NCI-H2227 (cell line): Measurements from ENCODE around the gene KLHDC2.
"Not testable (repeated sequence)": the region's sequence is repeated elsewhere in the genome, so short reads cannot be mapped to it uniquely, and the experiment has no call there.

Experiments
- DNase-seq: peaks from one replicate; lab custom pipeline; 2025; ENCODE audit not compliant: unreplicated experiment; lab: John Stamatoyannopoulos, UW

The KLHDC2 gene

DNA sequence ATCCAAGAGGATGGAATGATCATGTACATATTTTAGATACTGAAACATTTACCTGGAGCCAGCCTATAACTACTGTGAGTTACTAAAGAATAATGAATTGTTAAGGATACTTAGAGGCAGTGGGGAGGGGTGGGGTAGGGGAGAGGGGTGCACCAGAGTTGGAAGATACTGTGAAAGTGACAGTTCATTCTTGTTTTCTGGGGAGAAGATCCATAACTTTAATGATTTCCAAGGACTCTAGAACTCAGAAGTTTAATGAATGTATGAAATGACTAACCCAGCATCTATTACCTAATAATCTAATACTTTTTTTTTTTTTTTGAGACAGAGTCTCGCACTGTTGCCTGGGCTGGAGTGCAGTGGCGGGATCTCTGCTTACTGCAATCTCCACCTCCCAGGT, 10.5 kb downstream of the KLHDC2 start:
- no peak for DNase-seq

DNA sequence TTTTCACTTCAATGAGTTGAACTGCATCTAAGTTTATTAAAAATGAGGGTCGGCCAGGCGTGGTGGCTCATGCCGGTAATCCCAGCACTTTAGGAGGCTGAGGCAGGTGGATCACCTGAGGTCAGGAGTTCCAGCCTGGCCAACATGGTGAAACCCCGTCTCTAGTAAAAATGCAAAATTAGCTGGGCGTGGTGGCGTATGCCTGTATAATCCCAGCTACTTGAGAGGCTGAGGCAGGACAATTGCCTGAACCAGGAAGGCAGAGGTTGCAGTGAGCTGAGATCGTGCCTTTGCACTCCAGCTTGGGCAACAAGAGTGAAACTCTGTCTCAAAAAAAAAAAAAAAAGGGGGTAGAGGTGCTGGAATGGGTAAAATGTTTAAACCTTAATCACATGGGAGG, 13.1 kb downstream of the KLHDC2 start:
- DNase-seq = not testable (repeated sequence)

DNA sequence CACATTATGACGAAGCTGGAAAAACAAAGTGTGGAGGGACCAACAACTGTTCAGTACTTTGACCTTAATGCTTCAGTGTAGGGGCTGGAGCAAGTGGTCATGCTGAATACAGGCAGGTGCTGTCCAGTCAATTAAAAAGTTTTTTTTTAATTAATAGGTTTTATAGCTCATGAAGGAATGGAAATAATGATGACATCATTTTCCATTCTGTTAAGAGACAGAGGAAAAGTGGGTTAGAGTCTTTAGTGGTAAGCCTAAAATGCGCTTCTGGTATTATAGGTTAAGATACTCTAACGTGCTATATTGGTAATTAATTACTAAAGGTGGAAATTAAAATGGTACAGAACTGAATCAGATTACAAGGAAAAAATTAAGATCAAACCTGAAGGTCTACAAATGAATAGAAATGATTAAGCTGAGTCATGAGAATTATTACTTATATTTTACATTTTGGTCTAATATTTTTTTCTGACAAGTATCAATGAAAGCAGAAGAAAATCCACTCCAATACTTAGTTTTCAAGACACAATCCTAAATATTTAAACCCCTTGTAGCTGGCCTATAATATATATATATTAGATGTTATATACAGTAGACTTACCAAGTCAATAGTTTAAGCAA, 15.6 kb downstream of the KLHDC2 start:
- no peak for DNase-seq

DNA sequence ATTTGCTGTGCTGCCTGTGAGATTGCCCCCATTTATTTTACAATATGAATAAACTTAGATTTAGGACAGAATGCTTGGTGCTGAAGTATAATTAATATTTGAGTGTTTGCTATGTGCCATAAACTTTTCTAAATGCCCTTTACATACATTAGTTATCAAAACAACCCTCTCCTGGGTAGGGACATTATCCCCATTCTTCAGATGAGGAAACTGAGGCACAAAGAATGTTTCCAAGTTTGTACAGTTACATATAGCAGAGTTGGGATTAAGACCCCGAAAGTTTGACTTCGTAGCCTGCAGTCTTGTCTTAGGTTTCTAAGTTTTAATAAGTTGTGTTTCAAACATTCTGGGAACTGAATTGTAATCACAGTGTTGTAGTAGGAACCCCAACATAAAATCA, 18.4 kb downstream of the KLHDC2 start:
- DNase-seq = no peak

DNA sequence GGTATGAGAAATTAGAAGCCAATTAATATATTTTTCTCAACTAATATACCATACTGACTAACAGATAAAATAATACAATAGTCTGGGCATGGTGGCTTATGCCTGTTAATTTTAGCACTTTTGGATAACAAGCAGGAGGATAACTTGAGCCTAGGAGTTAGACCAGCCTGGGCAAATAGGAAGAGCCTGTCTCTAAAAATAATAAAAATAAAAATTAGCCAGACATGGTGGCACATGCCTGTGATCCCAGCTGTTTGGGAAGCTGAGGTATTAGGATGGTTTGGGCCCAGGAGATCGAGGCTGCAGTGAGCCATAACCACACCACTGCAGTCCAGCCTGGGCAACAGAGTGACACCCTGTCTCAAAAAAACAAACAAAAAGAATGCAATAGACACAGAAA, 24.7 kb downstream of the KLHDC2 start:
- DNase-seq = no peak

DNA sequence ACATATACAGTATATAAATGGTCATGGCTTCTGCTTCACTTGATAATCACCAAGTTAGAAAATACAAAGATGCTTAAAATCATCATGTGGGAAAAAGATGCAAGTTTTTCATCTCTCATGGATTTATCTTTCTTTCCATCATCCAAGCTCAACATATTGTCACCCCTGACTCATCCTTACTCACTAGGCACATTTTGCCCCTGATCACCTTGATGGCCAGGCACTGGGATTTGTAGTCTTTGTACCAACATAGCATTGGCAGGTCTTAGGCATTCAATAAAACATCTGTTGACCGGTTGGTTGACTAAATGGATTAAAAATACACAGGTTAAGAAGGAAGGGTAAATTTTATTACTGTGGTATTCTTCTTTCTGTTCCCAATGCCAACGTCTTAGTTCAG, 28.1 kb downstream of the KLHDC2 start:
- no peak for DNase-seq

DNA sequence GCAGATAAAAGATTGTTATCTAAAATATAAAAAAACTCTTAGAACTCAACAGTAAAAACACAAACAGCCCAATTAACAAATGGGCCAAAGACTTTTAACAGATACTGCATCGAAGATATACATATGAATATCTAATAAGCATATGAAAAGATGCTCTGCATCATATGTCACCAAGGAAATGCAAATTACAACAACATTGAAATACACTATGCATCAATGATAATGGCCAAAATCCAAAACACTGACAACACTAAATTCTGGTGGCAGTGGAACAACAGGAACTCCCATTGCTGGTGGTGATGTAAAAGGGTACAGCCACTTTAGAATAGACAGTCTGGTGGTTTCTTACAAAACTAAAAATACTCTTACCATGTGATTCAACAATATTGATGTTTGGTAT, 40.8 kb downstream of the KLHDC2 start:
- no peak for DNase-seq

DNA sequence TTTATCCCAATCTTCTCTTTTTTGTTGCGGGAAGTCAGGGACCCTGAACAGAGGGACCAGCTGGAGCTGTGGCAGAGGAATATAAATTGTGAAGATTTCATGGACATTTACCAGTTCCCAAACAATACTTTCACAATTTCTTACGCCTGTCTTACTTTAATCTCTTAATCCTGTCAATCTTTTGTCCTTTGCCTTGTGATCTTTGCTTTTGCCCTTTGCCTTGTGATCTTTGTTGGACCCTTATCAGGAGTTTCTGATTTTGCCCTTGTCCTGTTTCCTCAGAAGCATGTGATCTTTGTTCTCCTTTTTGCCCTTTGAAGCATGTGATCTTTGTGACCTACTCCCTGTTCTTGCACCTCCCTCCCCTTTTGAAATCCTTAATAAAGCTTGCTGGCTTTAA, 48.2 kb downstream of the KLHDC2 start:
- not testable (repeated sequence) for DNase-seq

DNA sequence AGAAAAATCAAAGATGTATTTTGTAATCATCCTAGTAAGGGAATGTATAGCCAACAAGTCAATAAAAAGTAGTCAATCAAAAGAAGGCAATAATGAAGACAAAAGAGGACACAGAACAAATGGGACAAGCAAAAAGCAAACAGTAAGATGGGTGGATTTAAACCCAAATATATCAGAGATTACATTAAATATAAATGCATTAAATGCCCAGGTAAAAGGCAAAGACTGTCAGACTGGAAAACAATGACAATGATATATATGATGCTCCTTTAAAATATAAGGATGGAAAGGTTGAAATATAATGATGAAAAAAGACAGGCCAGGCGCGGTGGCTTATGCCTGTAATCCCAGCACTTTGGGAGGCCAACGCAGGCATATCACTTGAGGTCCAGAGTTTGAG, 48.9 kb downstream of the KLHDC2 start:
- no peak for DNase-seq

DNA sequence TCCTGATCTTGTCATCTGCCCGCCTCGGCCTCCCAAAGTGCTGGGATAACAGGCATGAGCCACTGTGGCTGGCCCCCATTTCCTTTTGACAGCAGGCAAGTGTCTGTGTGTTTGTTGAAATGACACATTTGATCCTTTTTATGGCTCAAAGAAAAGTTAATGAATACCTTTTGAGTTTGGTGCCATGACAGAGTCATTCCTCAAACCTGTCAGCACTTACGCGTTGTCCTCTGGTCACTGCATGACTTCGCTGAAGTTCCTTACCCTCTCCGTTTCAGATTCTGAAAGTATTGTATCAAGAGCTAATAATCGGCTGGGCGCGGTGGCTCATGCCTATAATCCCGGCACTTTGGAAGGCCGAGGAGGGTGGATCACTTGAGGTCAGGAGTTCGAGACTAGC, 52.2 kb downstream of the KLHDC2 start:
- no peak for DNase-seq

DNA sequence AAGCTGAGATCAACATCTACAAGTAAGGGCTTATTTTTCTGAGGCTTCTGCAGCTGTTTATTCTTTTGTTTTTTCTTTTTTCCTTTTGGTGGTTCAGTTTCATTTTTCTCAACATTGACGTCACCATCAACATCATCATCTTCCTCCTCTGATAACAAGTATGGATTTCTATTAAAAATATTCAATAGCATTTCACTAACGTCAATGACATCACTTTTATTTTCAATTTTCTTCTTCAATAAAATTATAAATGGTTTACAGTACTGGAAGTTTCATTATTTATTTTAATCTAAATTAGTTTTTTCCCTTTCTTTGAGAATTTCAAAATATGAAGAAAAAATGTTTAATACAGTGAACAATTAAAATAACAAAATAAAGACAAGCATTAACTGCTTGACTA, 60.7 kb downstream of the KLHDC2 start:
- no peak for DNase-seq
